Suprapubic skin (tissue), 3 donors: ENCODE data around the gene IL31.

Experiments
- POLR2A ChIP-seq, 2 donors: fragments of 450-650 bp; IDR thresholded peaks; one replicate each; pipeline ENCODE4 v1.6.1; 2017; ENCODE audit warnings: antibody characterized with exemption in 2 of 2, mild to moderate bottlenecking in 2 of 2, moderate library complexity in 2 of 2
- TF ChIP-seq, protein P1 (sequence below), 2 donors: fragments of 200-600 bp in 1 of 2; fragments of 450-650 bp in 1 of 2; sonication (generic) in 1 of 2; IDR thresholded peaks; one replicate each; pipeline ENCODE4 v1.5.1; 2016 to 2019; ENCODE audit warnings: antibody characterized with exemption in 2 of 2, mild to moderate bottlenecking in 1 of 2, moderate library complexity in 1 of 2

DNA sequence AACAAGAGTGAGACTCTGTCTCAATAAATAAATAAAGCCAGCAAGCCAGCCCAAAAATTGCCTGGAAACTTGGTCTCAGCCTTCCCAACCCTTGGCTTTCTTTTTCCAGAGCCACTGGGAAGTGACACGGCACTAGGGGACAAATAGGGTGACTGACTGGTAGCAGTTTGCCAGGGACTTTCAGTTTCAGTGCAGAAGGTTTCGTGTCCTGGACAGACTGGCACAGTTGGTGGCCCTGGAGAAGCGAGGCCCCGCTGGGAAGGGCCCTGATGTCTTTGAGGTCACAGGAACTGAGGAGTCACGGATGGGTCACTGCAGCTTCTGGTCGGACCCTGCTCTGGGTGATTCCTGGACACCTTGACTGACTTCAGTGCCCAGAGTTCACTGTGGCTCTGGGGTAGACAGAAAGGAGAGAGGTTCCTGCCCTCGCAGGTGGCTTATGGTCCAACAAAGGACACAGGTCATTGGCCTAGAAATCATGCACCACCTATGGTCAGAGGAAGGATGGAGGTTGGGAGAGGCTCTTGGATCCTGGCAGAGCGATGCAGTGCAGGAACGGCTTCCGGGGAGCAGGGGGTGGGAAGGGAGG is 11.6 kb upstream of the IL31 start:
- TF ChIP-seq, protein P1, sequence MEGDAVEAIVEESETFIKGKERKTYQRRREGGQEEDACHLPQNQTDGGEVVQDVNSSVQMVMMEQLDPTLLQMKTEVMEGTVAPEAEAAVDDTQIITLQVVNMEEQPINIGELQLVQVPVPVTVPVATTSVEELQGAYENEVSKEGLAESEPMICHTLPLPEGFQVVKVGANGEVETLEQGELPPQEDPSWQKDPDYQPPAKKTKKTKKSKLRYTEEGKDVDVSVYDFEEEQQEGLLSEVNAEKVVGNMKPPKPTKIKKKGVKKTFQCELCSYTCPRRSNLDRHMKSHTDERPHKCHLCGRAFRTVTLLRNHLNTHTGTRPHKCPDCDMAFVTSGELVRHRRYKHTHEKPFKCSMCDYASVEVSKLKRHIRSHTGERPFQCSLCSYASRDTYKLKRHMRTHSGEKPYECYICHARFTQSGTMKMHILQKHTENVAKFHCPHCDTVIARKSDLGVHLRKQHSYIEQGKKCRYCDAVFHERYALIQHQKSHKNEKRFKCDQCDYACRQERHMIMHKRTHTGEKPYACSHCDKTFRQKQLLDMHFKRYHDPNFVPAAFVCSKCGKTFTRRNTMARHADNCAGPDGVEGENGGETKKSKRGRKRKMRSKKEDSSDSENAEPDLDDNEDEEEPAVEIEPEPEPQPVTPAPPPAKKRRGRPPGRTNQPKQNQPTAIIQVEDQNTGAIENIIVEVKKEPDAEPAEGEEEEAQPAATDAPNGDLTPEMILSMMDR (IDR thresholded peaks at IDR 0.05): no peak
- no peak for TF ChIP-seq POLR2A (IDR thresholded peaks at IDR 0.05)
